Forelimb muscle (tissue), 1 donor: ENCODE data around the gene MYMK. TPM values are rescaled to one million over a fixed set of nuclear protein-coding genes. Genes with fewer than 3 reads are reported as not detected.

Experiments used
- DNase-seq: peaks from one replicate; pipeline ENCODE4 v3.0.0-alpha.2; 2013; ENCODE audit warnings: low read depth
- polyA plus RNA-seq: library from polyadenylated mRNA; unstranded; fragments of 120-200 nt; gene quantifications from one replicate; pipeline ENCODE4 v1.2.1, GENCODE V29; 2013; ENCODE audit not compliant: insufficient read length

The MYMK gene
- polyA plus RNA-seq, 1 donor = 58.2 TPM

DNA sequence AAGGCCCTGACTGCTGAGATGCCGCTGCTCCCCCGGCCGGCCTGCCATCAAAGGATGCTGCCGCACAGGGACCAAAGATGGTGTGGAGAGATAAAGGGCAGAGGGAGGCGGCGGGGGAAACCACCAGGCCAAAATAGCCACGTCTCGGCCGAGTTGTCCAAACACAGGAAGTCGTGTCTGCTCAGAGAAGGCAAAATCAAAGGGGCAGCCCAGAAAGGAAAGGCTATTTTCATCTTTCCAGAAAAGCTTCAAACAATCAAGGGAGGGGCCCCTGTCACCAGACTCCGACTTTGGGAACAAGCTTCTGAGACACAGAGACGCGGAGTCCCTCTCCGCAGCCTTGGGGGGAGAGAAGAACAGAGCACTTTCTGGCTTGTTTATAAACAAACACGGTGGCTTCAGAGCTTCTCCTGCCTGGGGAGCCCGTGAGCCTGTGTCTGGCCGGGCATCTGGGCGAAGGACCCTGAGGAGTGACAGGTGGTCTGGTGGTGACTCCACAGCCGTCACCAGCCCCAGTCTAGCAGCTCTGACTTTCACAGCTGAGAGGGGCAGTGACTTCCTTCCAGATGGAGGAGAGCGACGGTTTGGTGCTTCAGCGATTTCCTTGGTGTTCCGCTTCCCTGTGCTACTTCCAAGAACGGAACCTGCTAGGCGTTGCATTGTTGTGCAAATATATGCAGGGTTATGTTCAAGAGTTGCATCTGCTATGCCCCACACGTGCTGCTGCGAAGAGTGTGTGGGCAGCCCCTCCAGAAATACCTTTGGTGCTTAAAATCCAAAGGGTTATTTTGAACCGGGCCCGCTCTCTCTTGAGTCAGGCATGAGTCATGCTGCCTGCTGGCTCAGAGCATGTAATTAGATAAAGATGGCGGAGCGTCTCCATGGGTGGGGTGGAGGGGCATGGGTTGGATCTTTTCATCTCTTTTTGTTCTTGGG, 33.7 kb upstream of the MYMK start:
- DNase-seq = no peak

DNA sequence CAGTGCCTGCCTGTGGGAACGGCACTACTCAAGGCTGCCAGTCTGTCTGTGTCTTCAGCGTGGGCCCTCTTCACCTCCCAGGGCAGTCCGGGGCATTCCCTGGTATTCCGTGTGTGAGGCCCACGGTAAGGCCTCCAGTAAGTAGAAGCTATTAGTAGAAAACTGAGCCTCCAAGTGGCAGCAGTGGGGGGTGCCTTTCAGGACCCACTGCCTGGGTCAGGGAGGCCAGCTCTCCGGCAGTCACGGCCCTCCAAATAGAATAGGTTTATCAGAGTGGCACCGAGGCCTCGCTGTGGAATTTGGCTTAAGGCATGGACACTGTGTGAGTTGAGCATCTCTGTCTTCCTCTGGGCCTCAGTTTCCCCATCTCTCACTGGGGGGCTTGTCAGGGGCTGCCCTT, 32.8 kb upstream of the MYMK start:
- DNase-seq = no peak

DNA sequence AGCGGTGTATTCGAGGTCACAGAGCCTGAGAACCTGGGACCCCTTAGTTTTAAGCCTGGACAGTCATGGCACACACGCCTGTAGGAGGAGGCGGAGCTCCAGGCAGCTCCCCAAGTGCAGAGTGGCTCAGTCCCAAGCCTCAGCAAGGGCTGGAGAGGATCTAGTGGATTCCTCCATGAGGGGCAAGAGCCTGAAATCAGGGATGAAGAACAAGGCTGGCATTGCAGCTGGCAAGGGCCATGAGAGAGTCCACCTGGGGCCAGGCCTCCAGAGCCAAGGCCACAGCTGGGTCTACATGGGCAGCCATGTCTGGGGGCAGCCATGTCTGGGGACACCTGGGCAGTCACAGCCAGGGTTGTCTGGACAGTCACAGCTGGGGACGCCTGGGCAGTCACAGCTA, 31.6 kb upstream of the MYMK start:
- DNase-seq = no peak

DNA sequence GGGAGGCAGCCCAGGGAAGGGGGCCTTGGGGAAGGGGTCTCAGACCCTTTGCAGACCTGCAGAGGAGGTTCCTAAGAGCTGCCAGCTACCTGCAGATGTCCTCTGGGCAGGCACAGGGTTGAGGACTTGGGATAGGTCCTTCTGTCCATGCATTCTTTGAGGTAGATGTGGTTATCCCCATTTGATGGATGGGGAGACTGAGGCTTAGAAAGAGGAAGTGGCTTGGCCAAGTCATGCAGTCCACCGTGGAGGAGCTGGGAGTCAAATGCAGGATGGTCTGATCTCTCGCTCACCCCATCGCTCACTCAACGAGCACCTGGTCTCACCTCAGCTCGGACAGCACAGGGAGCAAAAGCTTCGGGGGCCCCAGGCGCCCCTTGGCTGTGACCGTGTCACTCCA, 30.0 kb upstream of the MYMK start:
- DNase-seq = no peak

DNA sequence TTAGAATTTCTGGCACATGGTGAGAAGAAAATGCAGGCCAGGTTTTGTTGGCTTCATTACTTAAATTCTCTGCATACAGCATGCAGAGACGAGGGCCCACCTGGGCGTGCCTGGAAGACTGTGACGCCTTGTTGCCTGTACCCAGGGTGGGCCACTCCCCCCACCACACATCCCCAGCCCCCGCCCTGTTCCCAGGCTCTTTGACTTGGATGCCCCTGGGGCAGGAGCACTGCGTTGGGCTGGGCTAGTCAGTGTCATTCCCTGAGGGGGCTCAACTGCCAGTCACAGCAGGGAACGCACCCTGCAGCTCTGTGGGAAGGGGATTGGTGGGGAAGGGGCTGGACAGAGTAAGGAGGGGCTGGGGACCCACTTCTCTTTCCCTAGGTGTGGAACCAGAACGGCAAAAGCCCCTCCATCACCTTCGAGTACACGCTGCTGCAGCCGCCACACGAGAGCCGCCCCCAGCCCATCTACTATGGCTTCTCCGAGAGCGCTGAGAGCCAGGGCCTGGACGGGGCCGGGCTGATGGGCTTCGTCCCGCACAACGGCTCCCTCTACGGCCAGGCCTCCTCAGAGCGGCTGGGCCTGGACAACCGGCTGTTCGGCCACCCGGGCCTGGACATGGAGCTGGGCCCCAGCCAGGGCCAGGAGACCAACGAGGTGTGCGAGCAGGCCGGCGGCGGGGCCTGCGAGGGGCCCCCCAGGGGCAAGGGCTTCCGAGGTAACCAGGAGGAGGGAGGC, 29.4 kb upstream of the MYMK start:
- DNase-seq = no peak

DNA sequence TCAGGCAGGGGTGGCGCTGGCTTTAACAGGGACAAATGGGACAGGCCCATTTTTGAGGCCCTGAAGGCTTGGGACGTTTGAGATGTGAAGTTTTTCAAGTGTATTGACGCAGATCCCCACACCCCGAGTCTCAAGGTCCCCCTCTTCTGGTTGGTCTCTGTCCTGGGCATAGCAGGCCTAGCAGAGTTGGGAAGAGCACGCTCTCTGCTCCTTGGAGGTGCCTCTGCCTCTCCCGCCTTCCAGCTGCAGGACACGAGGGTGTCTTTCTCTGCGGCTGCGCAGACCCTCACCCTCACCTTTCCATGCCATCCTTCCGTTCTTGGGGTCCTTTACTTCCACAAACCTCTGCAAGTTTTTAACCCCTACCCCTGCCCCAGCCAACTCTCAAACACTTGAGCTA, 28.4 kb upstream of the MYMK start:
- no peak for DNase-seq

DNA sequence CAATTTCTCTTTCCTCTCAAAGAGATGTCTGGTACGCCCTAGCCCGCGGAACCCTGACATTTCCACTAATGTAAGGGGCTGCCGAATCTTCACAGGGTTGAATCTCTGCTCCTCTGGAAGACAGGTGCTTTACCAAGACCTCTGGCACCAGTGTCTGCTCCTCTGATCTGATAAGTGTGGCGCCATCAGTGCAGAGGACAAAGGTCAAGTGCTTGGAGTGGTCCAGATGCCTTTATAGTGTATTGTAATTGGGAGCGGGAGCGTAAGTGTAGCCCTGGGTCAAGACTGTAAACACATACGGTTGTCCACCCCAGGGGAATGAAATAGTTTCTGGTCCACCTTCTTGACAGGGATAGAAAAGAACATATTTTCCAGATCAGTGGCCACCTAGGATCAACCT, 27.5 kb upstream of the MYMK start:
- no peak for DNase-seq

DNA sequence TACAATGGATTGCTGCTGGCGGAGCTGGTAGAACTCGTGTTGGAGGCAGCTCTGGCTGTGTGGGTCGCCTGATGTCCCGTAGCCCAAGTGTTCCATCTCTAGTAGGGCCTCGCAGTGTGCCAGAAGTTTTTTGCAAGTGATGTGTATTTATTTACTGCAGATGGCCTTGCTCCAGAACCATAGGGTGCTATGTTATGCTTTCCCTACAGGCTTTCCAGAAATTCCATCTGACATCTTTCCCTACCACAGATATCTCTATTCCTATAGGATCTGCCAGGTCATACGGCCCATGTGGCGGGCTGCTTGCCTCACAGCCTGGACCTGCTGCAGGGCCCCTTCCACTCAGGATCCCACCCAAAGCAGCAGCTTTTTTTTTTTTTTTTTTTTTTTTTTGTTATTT, 26.7 kb upstream of the MYMK start:
- DNase-seq = no peak

DNA sequence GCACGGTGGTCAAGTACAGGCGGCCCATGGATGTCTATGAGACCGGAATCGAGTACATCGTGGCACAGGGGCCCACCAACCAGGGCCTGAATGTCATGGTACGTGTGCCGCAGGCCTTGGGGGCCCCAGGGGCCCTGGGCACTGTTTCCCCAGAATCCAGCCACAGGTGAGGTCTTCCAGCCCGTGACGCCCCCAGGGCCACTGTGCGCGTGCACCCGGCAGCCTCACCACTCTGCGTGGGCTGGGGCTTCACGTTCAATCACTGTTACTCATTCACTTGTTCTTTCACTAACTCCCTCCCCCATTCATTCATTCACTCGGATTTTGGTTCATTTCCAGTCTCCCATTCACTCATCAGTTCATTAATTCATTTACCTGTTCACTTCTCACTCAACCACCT, 22.4 kb upstream of the MYMK start:
- no peak for DNase-seq

DNA sequence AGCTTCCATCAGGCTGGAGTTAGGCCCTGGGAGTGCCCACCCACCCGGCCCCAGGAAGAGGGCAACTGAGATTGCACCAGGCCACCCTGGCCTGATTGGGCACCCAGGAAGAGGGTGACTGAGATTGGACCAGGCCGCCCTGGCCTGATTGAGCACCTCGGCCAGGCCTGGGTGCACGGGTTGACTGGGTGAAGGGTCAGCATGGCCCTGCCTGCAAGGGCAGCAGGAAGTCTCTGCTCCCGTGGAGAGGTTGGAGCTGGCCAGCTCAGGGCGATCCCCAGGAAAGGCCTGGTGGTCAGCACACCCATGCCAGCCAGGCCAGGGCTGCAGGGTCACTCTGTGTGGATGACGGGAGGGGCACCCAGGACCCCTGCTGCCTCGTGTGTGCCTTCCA, 21.5 kb upstream of the MYMK start:
- DNase-seq = no peak

DNA sequence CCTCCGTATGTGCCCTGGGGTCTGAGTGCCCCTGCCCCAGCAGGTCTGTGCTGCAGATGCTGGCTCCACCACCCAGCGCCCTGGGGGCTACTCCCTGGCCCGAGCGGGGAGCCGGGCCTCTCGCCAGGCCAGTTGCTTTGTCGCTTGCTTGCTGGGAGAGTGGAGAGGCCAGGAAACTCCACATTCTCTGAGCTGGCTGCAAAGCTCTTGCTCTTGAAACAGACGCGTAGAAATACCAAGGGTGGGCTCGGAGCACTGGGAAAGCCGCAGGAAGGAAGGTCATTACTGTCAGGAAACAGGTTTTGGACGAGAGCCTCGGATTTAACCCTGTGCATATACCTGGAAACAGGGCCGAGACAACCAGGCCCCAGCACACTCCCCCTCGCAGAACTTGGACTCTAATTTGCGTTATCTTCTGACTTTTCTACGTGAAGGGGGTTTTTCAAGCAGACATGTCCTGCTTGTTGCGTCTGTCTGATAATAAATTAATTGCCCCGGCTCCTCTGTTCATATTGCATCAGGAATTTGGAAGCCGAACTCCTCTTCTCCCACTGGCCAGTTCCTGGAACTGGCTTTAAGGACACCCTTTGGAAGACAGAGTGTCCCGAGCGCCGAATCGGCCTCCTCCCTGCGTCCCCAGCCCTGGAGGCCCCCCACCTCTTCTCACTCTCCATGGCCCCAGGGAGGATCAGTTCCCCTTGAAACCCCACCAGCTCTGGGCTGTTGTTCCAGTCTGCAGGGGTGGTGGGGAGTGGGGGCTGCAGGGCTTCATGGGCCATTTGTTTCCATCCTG, 20.9 kb upstream of the MYMK start:
- DNase-seq = no peak

DNA sequence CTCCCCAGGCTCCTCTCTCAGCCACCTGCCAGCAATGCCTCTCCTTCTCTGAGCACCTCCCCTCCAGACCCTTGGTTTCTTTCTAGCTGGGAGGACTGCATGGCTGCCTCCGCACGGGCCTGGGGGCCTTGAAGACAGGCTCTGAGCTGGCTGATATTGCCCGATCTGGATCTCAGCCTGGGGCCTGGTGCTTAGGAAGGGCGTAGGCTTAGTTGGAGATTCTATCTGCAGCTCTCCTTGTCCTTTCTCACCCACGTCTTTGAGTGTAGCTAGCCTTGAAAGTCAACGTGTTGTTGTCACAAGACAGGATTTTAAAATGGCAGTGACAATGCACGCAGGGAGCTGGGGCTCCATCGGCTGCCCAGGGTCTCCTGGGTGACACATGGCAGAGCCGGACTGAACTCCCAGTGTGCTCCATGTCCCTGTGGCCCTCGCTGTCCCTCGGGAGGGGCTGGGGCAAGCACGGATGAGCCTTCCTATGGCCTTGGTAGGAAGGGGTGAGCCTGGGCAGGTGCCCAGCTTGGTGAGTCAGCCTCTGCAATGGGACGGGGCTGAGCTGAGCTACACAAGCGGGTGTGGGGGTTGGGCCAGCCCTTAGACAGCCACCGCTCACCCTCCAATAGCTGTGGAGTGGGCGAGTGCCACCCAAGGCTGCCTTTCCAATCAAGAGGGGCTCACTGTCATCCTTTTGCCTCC, 19.2 kb upstream of the MYMK start:
- no peak for DNase-seq

DNA sequence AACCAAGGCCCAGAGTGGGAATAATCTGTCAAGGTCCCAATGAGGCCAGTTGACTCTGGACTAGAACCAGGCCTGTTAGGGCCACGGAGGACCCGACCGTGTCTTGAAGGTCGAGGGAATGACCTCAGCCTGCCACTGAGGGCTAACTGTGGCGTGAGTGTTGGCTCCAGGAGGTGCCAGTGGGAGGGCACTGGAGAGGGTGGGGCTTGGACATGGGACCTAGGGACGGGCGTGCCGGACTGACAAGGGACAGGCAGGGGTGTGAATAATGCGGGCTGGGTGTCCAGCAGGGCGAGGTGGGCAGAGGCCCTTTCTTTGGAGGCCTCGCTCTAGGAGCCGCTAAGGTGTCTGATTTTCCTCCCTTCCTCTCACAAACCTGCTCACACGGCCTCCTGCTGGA, 17.2 kb upstream of the MYMK start:
- DNase-seq = no peak

DNA sequence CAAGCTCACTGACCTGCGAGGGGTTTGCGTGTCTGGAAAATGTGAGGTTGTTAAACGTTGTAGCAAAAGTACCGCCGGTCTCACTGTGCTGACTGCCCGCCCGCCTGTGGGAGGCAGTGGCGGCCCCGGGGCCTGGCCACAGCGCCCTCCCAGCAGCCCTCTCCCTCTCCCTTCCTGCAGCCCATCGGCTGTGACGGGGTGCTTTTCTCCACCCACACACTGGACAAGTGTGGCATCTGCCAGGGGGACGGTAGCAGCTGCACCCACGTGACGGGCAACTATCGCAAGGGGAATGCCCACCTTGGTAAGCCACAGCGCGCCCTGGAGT, 15.9 kb upstream of the MYMK start:
- no peak for DNase-seq

DNA sequence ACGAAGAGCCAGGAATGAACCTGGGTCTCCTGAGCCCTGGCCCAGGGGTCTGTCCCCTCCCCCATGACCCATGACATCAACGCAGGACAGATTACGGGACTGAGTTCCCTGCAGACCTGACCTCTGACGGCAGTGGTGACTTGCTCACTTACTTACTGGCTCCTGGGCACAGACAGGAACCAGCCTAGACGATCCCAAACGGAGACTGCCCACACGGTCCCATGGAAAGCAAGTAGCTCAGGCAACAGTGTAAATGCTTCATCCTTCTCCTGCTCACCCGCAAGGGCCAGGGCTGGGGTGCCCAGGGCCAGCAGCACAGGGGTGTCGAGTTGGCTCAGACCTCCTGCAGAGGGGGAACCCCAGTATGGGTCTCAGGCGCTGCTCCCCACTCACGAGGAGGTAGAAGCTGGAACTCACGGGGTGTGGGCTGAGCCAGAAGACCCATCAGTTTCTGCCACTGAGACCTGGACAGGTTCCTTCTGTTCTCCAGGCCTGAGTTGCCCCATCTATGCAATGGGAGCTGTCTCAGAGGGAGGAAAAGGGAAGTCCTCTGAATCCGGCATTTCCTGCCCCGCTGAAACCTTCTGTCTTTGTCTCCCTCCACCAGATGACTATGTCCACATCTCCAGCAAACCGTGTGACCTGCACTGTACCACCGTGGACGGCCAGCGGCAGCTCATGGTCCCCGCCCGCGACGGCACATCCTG, 15.4 kb upstream of the MYMK start:
- no peak for DNase-seq

DNA sequence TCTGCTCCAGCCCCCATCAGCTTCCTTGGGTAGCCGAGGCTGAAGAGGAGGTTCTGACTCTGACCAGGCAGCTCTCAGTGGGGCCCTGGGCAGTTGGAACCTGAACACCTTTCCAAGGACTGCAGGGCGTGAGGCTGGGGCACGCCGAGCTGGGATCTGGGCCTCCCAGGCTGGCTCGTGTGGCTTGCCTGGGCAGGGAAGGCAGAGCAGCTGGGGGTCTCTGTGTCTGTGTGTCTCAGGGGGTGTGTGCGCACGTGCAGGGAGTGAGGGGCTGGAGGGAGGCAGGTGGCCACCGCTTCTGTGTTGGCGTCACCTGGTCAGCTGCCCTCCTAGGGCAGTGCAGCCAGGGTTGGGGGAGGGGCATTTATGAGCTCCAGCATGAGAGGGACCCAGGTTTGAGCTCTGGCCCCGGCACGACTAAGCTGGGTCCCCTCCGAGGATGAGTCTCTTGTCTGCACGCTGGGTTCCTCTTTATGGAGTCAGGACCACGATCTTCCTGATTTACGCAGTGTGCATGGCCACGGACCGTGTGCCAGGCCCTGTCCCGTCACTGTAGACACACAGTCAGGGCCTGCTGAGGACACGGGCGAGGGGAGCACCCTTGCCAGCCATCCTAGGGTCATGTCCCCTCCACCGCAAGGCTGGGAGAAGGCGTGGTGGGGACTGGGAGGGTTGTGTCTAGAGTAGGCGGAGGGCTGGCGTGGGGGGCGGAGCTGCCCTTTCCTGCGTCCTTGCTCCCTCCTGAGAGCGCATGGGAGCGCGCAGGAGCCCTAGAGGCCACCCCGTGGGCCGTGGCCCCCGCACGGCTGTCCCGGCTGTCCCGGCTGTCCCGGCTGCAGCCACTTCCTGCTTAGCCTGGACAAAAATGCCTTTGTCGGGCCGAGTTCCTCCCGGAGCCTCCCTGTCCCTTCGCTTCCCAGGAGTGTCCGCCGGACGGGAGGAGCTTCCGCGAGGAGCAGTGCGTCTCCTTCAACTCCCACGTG, 14.4 kb upstream of the MYMK start:
- DNase-seq = no peak

DNA sequence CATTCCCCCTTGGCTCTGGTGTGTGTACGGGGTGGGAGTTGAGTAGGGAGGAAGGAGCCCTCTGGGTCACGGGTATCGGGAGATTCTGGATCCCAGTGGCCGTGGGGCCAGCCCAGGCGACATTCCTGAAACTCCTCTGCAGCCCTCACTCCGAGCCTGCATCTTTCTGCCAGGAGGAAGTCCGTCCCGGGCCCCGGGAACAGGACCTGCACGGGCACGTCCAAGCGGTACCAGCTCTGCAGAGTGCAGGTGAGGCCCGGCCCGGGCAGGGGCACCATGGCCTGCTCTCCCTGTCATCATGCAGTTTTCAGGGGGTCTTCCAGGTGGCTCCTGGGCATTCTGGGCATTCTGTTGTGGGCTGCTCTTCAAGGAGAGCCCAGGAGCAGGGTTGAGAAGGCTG, 13.4 kb upstream of the MYMK start:
- DNase-seq = no peak

DNA sequence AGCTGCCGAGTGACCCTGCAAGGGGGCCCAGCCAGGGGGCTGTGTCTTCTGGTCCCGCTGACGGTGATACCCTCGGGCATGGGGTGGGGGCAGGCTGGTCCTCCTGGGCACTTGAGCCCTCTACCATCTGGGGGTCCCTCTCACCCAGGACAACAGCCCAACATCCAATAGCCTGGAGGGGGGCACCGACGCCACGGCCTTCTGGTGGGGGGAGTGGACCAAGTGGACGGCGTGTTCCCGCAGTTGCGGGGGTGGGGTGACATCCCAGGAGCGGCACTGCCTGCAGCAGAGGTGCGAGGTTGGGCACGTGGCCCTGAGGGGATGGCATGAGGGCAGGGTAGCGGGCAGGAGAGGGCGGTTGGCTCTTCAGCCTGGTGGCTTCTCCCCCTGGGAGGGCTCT, 12.5 kb upstream of the MYMK start:
- no peak for DNase-seq

DNA sequence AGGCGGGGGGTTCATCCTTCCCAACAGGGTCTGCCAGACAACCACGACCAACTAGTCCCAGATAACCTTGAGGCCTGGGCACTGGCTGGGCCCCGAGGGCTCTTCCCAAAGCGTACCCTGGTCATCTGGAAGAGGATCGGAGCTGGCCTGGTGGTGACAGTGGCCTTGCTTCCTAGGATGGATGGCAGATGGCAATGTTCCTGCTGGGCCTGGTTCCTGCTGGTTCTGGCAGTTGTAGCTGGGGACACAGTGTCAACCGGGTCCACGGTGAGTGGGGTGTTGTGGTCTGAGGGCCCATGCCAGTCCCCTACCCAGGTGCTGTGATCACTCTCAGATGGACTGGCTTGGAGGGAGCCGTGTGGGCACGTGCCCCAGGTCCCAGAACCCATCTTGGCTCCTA, 11.8 kb upstream of the MYMK start:
- no peak for DNase-seq

DNA sequence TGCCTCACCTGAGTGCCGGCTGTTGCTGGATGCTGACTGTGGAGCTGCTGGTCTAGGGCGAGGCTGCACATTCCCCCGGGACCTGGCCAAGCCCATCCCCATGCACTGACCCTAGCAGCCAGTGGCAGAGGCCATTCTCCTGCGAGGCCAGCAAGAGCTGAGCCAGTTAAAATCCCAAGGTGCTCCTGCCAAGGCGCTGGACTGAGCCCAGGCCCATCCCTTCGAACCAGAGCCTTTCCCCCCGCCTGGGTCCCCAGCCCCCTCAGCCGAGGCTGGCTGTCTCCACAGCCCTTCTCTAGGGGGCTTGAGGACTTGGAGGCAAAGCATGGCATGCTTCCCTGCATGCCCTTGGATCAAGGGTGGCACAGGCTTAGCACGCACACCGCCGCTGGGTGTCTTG, 11.3 kb upstream of the MYMK start:
- DNase-seq = no peak
